MV-4-11 (cell line): Measurements from ENCODE around the gene SND1.
A peak's percentile ranks its signal among the peaks of the same experiment; 100 is the strongest.

Experiments used
- DNase-seq: peaks from one replicate; lab custom pipeline; 2025; lab: John Stamatoyannopoulos, UW

The SND1 gene

DNA sequence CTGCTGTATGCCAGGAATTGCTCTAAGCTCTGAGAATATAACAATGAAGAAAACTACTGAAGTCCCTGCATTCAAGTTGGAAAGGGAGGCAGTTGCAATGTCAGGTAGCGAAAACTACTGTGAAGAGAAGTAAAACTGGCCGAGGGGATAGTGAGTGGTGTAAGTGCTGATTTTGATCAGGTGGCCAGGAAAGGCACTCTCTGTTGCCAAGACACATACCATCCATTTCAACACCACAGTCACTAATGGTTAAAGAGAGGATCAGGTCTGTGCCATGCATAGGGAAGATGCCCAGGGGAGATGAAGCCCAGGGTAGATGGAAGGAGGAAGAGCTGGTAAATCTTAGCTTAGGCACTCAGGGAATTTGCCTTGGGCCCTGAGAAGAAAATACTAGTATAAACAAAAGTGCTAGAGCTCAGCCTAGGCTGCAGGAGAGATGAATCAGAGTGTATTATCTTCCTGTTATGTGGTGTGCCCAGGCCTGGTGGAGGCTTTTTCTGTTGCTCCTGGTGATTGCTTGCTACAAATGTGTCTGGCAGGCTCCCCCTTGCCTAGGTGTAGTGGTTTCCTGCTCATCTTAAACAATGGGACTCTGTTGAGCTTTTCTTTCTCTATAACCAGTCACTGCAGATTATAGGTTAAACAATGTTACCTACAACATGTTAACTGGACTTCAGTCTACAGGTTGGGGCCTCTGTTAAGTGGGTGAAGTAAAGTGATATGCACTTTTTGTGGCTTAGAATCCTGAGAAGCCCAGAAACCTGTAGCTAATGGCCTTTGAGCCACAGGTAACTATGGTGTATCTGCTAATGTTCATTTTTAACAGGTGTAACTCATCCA, 253.7 kb downstream of the SND1 start:
- DNase-seq: no peak

DNA sequence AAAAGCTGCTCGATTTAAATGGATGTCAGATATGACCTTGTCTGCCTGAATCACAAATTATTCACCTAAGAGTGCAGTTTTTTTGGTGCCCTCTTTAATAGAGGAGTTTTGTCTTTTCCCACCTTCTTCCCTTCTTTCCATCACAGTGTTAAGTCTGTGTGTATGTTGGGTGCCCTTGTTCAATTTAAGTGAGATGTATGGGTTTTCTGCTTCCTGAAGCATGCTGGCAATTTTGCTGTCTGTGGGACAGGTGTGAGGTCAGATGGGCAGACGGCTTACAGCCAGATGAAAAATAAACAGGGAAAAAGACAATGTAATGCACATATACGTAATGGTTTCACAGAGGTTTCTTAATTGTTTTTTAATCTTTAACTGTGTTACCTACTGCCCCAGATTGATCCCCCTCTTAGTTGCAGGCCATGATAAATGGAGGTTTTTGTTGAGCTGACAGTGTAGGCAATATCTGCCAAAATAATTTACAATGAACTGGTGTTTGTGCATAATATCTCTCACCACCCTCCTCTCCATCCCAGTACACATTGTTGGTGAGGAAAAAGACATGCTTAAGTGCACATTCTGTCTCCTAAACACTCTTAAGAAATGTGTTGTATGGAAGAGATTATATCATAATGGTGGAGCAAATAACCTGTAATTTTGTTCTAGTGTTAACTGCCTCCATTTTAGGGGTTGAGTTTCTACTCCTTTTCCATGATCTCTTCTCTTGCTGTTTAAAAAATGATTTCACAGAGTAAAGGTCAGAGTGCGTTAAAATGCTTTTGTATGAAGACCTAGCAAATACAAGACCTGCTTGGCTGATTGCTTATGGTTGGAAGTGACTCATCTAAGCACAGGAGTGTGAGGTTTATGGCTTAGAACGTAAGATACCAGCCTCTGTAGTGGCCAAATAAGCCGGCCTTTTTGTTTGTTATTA, 255.4 kb downstream of the SND1 start:
- no peak for DNase-seq

DNA sequence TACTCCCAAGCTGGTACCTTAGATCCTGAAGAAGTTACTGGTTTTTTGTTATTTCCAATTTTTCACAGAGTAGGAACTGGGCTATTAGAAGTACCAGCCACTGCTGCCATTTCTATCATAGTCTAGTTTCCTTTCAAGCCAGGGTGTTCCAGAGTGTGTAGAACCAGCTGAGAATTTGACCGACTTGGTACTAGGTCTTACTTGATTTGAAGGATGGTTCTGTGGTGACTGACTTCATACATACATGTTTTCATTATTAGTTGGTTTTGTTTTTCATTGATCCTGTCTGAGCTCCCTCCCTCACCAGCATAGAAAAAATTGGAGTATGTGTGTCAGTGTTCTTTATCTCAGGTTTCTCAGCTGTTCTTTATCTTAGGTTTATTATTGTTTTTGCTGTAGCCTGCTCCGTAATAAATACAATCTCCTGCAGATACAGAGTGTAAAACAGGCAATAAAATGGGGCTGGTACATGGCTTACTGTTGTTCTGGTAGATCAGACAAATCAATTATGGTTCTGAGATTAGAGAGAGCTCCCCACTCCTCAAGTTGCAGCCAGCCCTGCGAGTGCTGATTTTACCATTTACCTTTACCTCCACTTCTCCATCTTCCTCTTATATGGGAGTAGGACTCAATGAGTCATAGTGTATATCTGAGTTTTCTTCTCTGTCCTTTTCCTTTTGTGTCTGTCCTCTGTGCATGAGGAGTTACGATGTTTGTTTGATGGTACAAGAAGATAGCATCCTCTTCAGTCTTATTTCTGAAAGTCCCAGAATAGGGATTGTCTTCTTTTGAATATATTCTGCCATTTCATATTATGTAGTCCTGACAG, 256.6 kb downstream of the SND1 start:
- no peak for DNase-seq

DNA sequence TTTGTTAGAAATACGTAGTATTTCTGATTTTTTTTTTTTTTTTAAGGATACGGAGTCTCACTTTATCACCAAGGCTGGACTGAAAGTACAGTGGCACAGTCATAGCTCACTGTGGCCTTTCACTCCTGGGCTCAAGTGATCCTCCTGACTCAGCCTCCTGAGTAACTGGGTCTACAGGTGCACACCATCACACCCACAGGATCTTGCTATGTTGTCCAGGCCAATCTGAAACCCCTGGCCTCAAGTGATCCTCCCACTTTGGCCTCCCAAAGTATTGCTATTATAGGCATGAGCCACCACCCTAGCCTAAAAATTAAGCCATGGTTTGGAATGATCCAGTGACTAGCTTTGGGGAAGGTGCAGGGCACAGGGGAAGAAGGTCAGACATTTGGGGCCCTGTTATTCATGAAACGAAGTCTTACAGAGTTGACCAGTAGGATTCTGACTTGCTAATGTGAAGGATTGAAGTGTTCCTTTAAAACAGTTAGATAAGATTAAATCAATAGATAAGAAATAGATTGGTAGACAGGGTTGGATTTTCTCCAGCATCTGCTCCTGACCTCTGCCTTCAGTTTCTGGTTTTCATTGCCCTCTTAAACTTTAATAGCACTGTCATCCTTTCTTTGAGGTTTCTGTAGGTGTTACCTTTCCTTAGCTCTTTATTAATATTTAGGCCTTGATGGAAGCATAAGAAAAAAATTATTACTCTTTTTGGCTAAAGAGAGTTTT, 257.6 kb downstream of the SND1 start:
- DNase-seq: no peak

DNA sequence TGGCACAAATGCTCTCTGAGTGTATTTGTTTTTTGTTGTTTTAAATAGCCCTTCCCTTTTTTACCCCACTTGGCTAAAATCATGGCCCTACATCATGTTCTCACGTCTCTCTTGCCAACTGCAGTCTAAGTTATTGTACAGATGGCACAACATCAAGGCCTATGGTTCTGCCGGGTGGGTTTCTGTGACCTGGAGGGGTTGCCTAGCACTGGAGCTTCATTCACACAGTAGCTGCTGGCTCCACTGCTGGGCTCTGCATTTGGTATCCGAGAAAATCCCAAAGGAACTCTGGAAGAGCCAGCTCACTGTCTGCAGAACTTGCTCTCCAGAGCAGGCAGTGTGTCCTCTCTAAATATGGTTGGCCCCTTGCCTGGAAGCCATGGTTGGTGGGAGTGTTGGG, 258.7 kb downstream of the SND1 start:
- no peak for DNase-seq

DNA sequence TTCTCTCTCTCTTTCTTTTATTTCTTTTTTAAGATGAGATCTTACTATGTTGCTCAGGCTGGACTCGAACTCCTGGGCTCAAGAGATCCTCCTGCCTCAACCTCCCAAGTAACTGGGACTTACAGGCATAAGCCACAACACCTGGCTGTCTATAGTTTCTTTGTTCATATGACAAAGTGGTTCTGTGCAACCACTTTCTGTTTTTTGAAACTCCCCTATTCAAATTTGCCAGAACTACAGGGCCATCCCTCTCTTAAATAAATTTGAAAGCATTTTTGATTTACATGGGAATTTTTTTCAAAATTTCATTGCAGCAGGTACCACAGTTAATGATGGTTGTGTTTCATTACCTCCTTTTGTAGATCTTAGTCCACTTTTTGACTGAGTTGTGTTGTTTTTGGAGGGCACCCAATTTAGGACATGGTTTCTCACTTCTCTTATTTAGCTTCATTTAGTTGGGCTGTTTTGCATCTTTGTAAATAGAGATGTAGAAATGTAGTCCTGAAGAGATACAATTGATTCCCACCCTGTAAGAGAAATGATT, 260.0 kb downstream of the SND1 start:
- peak; percentile 40 for DNase-seq

DNA sequence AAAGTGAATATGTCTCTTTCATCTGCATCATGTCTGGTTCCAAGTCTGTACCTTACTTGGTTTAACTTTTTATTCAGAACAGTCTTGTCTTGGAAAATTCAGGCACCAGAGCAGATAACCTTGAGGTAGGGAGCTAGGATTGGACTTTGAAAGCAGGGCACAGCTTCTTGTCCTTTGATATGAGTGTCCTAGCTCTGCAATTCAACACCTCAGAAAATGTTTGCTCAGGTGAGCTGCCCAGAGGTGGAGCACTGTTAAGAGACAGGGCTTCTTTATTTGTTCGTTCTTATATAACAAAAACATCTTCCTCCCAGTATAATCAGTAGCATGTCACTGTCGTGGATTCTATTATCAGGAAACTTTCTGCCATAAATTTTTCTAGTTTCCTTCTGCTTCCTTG, 260.9 kb downstream of the SND1 start:
- no peak for DNase-seq

DNA sequence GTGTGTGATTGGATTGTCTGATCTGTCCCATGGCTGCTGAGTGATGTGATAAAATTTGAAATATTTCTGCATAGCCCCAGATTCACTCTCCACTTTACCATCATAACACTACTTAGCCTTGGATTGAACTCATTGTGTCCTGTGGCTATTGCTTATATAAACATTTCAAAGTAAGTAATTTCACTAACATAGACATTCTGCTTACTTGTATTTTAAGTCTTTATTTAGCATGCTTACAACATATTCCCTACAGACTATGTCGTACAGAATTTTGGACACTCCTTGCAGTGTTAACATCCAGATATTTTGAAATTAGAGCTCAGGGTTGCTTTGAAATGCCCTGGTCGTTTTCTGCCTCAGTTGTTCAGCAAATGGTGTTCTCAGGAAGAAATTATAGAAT, 261.7 kb downstream of the SND1 start:
- DNase-seq: no peak

DNA sequence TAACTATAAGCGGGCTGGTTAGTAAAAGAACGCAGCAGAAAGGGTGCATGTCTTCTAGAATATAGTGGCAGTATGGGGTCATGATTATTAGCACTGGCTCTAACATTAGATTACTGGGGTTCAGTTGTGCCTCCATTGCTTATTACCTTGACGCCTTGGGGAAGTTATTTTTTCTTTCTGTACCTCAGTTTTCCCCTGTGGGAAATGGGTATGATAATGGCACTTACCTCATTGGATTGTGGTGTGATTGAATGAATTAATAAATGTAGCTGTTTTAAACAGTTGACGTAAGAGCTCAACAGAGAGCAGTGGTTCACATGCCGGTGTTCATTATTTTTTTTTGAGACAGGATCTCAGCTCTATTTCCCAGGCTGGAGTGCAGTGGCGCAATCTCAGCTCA, 262.7 kb downstream of the SND1 start:
- DNase-seq: no peak

DNA sequence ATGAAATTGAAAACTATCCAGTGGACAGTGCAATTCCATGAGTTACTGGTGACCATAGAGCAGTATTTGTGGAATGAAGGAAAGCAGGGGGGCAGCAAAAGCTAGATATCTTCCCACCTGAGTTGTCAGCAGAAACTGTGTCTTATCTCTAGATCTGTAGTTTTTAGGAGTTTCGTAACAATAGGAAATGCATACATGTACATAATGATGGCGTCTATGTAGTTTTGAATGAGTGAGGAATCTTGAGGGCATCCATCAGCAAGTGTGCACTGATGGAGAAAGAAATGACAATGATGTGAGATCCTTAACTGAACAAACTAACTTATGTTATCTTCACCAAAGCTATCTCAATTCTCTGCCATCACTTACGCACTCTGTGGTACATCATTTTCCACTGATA, 264.7 kb downstream of the SND1 start:
- DNase-seq: no peak

DNA sequence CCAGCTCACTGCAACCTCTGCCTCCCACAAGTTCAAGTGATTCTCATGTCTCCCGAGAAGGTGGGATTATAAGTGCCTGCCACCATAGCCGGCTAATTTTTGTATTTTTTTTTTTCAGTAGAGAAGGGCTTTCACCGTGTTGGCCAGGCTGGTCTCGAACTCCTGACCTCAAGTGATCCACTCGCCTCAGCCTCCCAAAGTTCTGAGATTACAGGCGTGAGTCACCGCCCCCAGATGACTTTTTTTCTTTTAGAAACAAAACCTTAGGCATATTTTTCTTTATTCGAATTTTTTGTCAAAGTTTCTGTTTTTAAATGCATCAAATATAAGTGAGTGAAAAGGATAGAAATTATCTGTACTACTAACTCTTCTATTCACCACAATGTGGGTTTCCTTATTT, 266.1 kb downstream of the SND1 start:
- no peak for DNase-seq

DNA sequence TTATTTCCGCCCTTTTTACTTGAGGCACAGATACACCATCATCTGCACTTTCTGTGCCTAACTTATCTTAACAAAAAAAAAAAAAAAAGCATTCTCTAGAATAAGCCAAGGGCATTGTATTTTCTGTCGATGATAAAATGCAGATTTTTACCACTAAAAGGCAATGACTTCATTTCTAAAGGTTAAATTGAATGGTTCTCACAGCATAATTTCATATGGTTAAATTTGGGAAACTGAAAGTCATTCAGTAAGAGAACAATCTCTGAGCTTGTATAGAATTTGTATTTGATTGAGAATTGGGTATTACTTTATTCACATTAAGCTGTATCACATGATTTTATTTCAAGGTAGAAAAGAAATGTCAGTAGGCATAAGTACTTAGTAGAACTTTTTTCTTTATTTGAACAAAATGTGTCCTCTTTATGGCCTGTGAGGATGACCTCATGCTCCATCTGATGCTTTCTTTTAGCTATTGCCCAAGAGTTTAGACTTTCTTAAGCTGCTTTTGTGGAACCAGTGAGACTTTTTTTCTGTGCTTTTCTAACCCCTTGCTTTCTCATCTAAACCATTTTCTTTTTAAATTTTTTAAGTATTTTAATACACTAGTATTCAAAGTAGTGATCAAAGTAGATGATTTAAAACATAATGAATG, 268.9 kb downstream of the SND1 start:
- peak; percentile 50 for DNase-seq

DNA sequence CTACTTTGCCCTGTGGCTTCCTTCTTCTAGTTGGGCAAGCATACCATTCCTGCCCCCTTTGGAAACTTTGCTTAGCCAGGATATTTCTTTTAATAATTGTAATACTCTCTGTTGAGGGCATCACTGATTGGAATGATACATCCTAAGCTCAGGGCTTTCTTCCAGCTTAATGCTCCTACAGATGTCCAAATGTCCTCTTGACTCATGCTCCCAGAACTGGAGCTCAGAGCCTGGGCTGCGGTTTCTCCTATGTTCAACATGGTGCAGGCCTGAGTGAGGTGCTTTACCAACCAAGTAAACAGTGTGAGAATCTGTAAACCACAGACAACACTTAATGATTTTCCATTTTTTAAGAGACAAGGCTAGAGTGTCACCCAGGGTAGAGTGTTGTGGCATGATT, 270.7 kb downstream of the SND1 start:
- DNase-seq: no peak

DNA sequence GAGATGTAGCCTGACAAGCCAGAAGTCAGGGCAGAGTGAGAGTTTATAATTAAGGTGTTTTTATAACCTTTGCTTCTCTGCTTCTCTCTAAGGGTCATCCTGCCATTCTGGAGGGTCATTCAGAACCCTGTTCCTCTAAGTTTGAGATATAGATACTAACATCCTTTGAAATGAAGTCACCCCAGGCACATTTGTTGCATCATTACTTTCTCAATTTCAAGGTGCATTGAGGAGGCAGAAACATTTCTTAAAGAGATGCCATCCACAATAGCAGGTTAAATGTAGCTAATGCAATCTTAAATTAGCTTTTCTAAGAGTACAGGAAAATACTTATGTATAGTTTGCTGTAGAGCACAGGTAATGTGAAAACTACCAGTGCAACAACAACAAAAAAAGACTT, 272.9 kb downstream of the SND1 start:
- DNase-seq: no peak

DNA sequence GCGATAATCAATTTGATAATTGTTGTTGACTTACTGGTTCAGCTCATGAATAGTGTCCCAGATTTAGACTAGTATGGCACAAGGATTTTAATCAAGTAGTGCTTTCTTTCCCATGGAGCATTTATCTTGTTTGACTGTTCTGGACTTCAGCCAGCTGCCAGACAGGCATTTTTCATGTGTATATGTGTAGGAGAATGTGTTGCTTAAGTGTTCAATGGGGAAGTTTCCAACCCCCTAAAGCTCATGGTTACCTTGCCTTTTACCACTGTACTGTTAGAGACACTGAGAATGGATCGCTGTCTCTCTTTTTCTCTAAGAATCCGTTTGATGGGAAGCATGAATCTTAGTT, 275.3 kb downstream of the SND1 start:
- peak; percentile 23 for DNase-seq

DNA sequence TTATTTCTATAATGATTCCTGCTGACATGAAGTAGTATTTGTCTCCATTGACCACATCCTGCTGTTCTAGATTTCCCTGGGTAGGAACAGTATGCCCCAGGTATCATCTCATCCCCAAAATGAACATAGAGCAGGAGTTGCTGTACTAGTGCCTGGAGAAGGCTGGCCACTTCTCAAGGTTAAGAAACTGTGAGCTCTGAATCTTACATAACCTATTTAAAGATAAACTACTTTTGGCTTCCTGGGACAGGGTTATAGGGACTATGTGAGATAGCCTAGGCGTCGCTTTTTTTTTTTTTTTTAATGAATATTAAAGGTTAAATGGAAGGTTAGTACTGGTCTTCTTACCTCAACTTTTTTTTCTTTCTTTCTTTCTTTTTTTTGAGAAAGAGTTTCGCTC, 276.2 kb downstream of the SND1 start:
- no peak for DNase-seq

DNA sequence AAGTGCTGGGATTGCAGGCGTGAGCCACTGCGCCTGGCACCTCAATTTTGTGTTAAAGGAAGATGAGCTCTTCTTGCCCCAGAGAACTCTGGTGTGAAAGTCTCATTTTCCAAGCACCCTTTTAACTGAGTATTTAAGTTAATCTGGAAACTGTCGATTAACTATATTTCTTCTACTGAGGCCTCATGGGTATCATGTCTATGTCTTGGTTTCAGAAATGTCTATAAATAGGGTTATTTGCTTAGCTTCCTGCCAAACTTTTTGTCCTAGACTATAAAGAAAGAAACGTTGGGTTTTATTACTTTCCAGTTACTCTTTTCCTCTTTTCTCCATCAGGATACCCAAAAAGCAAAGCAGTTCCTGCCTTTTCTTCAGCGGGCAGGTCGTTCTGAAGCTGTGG, 276.9 kb downstream of the SND1 start:
- no peak for DNase-seq

DNA sequence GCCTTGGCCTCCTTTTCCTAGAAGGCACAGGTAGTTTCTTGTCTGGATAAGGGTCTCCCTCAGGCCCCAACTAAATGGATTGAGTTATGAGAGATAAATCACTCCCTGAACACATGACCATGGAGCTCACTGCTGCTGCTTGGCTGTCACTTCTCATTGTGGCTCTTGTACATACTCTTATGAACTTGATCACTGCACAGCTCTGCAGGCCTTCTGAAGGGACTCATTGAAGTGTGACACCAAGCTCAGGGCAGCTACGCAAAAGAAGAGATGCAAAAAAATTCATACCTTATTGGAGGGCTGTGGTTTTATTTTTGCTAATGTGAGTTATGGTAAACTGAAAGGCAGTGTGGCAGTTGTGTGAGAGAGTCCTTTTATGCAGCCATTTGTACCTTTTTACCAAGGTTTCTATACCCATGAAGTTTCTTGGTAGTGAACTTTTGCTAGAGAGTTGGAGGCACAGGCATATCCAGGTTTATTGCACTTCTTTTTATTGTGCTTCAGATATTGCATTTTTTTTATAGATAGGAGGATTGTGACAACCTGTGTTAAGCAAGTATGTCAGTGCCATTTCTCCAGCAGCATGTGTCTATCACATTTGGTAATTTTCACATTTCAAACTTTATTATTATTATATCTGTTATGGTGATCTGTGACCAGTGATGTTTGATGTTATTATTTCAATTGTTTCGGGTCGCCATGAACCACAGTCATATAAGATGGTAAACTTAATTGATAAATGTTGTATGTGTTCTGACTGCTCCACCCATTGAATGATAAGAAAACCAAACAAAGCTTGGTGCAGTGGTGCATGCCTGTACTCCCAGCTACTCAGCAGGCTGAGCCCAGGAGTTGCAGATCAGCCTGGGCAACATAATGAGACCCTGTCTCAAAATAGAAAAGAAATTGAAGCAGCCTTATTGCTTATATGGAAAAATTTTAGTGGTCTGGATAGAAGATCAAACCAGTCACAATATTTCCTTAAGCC, 278.6 kb downstream of the SND1 start:
- no peak for DNase-seq

DNA sequence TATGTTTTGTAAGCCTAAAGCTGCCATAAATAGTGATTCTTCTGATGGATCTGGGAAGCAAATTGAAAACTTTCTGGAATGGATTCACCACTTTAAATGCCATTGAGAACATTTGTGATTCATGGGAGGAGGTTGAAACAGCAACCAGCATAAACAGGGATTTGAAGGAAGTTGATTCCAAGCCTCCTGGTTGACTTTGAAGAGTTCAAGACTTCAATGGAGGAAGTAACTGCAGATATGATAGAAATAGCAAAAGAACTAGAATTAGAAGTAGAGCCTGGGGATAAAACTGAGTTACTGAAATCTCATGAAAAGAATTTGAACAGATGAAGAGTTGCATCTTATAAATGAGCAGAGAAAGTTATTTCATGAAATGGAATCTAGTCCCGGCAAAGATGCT, 280.1 kb downstream of the SND1 start:
- DNase-seq: no peak

DNA sequence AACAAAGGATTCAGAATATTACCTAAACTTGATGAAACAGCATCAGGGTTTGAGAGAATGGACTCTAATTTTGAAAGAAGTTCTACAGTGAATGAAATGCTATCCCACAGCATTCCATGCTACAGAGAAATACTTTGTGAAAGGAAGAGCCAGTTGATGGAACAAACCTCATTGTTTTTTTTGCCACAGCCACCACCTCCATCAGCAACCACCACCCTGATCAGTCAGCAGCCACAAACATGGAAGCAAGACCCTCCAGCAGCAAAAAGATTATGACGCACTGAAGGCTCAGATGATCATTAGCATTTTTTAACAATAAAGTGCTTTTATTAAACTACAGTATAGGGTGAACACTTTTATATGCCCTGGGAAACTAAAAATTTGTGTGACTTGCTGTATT, 280.5 kb downstream of the SND1 start:
- no peak for DNase-seq
